Prostate gland (tissue), 2 donors: ENCODE measurements around the gene FRYL.

Source experiments
- CTCF ChIP-seq, 4 experiments: fragments of 200-600 bp in 2 of 4; fragments of 450-650 bp in 2 of 4; sonication (generic) in 2 of 4; IDR thresholded peaks; 1 replicate in 3 of 4; 2 replicates in 1 of 4; pipeline ENCODE4 v1.5.1; 2016 to 2019; ENCODE audit warnings: antibody characterized with exemption in 4 of 4, mild to moderate bottlenecking in 2 of 4, moderate library complexity in 2 of 4
- POLR2A ChIP-seq: fragments of 450-650 bp; IDR thresholded peaks from one replicate; pipeline ENCODE4 v1.6.1; 2016; ENCODE audit warnings: antibody characterized with exemption, mild to moderate bottlenecking

DNA sequence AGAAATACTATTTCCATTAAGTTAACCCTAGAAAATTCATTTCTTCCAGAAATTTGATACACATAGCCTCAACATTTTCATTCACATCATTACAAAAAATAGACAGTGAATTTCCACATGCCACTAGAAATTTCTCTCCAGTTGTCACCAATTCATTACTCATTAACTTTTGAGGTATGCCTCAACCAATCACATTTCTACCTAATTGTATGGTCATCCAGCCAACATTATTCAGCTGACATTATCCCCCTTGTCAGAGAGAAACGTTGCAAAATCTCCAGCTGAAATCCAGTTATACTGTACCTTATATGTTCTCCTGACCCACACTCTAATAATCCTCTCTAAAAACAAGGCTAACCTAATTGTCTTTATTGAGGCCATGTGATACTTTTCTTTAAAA, 24.8 kb downstream of the FRYL start:
- no peak for TF ChIP-seq CTCF (IDR thresholded peaks at IDR 0.05)
- no peak for TF ChIP-seq POLR2A
